Fibroblast of the aortic adventitia (primary cell): ENCODE measurements around the gene CACNA2D3. TPM values are rescaled to one million over a fixed set of nuclear protein-coding genes. Genes with fewer than 3 reads are reported as not detected.
A peak's percentile ranks its signal among the peaks of the same experiment; 100 is the strongest.

Experiments used
- DNase-seq: peaks from one replicate; pipeline ENCODE4 v3.0.0-alpha.2; 2010; ENCODE audit warnings: low read depth
- H3K4me3 ChIP-seq: 2 replicates; pipeline ENCODE4 v1.5.1; 2011; ENCODE audit warnings: low read depth, mild to moderate bottlenecking, control low read depth, low read length, moderate library complexity
- CTCF ChIP-seq: IDR thresholded peaks from 2 replicates; pipeline ENCODE4 v1.5.1; 2011; ENCODE audit warnings: mild to moderate bottlenecking, low read length, control low read depth, inconsistent platforms; ENCODE audit not compliant: insufficient read depth
- total RNA-seq: library from RNA; depleted of rRNA; stranded (reverse); fragments of >200 nt; gene quantifications from 2 replicates; pipeline ENCODE4 v1.2.3, GENCODE V29; 2012; ENCODE audit warnings: low replicate concordance

CACNA2D3 gene
- total RNA-seq, 1 donor = 0.45 TPM

DNA sequence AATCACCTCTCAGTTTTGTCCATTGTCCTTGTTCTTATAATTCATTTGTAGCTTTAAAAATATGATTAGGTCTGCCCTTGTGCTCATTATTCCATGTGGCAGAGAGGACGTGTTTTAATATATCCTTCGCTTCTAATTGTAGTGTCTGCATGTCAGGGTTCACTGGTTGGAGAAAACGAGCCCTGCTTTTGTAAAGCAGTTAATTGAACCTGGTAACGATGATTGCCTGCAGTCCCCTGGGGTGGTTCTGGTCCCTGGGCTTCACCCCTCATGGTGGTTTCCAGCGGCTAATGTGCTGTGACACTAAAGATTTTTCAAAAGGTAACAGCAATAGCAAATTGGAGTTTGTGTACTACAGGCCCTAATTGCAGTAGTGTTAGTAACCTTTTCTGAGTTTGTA, 299.6 kb downstream of the CACNA2D3 start:
- H3K4me3 ChIP-seq = no peak overlapping the region
- TF ChIP-seq CTCF = no peak
- no peak for DNase-seq

- TF ChIP-seq CTCF = no peak
- H3K4me3 ChIP-seq = no peak overlapping the region
- no peak for DNase-seq
Observed at GRCh38 chr3:54424292-54424691, 301.9 kb downstream of the CACNA2D3 start.

GRCh38 chr3:54426381-54426780, 304.0 kb downstream of the CACNA2D3 start:
- no peak for TF ChIP-seq CTCF
- H3K4me3 ChIP-seq = no peak overlapping the region
- DNase-seq = no peak

- DNase-seq = no peak
- H3K4me3 ChIP-seq = no peak overlapping the region
Observed at GRCh38 chr3:54427501-54427900, 305.1 kb downstream of the CACNA2D3 start.

GRCh38 chr3:54427941-54428871, 305.9 kb downstream of the CACNA2D3 start:
- DNase-seq = peak; percentile 76
- H3K4me3 ChIP-seq = no peak overlapping the region
- TF ChIP-seq CTCF = peak; percentile 85

More at GRCh38 chr3:54427501-54427900, 305.1 kb downstream of the CACNA2D3 start:
- TF ChIP-seq CTCF = no peak

- no peak for TF ChIP-seq CTCF
- H3K4me3 ChIP-seq = no peak overlapping the region
- no peak for DNase-seq
Observed at GRCh38 chr3:54432975-54433374, 310.6 kb downstream of the CACNA2D3 start.
